HG03469 (cell line): Measurements from ENCODE around the gene KCNK15.
"Not testable (repeated sequence)": the region's sequence is repeated elsewhere in the genome, so short reads cannot be mapped to it uniquely, and the experiment has no call there.

Experiments
- ATAC-seq: cut with Tn5 transposase; IDR thresholded peaks from one replicate; pipeline ENCODE4 v1.9.1; 2021; ENCODE audit warnings: mild to moderate bottlenecking, moderate library complexity, moderate number of reproducible peaks; ENCODE audit not compliant: unreplicated experiment

KCNK15 gene

DNA sequence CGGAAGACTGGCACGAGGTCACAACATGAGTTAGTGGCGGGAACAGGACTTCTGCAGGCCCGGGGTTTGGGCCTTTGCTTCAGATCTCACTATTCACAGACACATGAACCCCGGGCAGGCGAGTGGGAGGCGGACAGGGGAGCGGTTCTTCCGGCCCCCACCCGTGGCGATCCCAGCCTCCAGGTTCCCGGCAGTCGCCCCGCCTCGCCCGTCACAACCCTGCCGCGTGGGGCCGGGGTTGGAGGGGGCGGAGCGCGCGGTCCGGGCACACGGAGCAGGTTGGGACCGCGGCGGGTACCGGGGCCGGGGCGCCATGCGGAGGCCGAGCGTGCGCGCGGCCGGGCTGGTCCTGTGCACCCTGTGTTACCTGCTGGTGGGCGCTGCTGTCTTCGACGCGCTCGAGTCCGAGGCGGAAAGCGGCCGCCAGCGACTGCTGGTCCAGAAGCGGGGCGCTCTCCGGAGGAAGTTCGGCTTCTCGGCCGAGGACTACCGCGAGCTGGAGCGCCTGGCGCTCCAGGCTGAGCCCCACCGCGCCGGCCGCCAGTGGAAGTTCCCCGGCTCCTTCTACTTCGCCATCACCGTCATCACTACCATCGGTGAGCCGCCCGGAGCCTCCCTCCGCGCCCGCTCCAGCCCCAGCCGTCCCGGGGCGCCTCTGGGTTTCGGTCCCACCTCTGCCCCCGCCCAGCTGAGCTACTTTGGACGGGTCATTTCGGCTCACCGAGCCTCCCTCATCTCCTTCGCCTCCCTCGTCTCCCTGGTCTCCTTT is at the start of gene KCNK15:
TSS of gene KCNK15 (plus strand) at position 268 of the 769 bp plus-strand sequence. CDS start at position 314, 46 bp downstream.
- no peak for ATAC-seq

DNA sequence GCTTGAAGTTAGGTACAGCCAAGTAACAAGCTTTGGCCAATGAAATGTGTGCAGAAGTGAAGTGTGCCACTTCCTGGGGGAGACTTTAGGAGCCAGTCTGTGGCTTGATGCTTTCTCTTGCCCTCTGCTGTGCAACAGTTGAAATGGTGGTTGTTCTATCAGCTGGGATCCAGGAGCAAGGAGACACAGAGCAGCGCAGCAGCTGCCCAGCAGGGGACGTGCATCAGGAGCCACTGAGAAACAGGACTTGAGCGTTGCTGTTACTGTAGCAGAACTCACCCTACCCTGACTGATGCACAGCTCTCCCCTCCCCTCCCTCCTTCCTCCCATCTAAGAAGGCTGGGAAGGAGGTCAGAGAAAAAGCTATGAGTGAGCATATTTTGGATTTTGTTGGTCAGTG is 49.4 kb upstream of the KCNK15 start:
- no peak for ATAC-seq

DNA sequence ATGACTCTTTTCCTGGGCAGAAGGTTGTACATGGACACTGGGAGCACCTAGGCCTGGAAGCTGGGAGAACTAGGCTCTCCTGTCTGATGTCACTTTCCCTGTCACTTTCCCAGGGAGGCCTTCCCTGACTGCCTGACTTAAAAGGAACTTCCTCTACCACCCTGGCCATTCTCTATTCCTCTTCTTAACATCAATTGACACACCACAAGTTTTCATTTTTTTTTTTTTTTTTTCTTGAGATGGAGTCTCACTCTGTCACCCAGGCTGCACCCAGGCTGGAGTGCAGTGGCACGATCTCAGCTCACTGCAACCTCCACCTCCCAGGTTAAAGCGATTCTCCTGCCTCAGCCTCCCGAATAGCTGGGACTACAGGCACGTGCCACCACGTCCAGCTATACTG is 48.6 kb upstream of the KCNK15 start:
- ATAC-seq = not testable (repeated sequence)

DNA sequence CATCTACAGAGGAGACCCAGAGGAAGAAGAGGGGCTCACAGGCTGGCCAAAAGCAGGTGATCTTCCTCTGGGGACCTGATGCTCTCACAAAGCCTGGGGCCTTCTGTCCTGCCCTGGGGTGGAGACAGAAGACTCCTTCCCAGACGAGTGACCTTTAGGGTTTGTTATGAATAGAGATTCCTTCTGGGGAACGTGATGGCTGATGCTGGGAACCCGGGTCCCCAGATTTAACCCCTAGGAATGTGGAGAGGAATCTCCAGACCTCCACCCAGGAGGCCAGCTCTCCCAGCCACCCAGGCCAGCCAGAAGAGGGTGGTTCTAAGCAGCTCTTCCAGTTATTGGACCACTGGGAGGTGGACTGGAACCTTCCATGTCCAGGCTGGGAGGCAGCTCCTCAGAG is 47.3 kb upstream of the KCNK15 start:
- no peak for ATAC-seq

DNA sequence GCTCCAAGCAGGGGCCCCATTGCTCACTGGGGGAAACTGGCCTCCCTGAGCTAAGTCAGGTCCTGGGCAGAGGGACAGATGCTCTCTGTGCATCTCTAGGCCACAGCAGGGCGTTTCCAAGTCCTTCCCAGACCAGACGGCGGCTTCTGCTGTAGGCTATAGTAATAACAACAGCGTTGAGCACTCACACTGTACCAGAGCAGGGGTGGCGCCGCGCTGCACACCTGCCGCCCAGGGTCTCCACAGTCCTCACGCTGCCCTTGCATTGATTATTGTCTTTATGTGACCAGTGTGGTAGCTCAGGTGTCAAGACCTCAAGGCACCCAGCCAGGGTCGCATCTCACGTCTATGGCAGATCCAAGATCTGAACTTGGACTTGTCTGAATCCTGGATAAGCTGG is 45.4 kb upstream of the KCNK15 start:
- ATAC-seq = no peak

DNA sequence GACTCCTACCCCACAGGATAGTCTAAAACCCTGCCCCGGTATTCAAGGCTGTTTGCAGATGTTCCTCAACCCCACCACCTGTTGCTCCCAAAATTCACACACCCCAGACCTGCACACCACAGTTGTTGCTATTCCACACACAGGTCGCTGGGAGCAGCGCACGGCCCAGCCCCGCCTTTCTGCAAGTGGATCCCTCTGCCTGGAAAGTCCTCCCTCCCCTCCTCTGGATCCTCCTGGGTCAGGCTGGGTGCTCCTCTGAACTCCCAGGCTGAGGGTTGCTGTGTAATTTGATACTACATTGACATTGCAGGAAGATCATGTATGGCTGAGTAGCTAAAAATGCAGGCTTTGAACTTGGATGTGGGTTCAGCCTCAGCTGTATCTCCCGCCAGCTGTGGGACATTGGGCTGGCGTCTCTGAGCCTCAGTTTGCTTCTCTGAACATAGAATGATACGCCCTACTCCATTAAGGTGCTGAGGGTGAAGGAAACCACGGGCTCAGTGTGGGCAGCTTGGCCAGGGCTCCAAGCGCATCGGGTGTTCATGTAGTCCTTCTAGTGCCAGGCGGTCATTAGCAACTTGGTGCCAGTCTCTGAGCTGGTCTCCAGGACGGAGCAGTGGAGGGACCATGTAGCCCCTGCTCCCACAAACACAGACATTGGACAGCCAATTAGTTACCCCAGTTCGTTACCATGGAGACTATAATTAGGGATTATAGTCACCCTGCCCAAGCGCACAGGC is 44.4 kb upstream of the KCNK15 start:
- no peak for ATAC-seq

DNA sequence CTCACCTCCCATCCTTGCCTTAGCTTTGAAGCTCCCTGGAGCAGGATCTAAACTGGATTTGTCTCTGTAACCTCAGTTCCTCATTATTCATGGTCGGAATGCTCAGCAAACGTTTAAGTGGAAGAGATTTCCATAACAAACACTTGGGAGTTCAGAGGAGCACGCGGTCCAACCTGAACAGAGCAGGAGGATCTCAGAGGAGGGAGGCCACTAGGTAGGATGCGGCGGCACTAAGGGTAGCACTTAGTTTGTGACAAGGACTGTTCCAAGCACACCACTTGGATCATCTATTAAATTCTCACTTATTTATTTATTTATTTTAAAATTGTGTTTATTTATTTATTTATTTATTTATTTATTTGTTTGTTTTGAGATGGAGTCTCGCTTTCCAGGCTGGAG is 43.8 kb upstream of the KCNK15 start:
- ATAC-seq = no peak

DNA sequence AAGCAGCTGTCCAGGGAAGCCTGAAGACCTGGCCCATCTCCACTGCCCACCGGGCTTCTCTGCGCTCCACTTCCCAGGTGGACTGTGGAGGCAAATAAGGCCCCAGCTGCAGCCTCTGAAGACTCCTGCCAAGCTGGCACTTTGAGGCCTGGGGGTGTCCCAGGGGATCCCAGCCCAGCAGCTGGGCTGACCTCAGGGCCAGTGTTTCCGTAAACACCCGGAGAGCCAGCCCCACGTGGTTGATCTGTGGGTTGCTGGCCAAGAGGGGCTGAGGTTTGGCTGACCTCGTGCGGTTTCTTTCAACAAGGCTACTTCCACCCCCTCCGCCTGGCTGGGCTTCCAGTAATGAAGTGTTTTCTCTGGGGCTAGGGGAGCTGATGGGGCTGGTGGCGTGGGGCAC is 42.9 kb upstream of the KCNK15 start:
- no peak for ATAC-seq

DNA sequence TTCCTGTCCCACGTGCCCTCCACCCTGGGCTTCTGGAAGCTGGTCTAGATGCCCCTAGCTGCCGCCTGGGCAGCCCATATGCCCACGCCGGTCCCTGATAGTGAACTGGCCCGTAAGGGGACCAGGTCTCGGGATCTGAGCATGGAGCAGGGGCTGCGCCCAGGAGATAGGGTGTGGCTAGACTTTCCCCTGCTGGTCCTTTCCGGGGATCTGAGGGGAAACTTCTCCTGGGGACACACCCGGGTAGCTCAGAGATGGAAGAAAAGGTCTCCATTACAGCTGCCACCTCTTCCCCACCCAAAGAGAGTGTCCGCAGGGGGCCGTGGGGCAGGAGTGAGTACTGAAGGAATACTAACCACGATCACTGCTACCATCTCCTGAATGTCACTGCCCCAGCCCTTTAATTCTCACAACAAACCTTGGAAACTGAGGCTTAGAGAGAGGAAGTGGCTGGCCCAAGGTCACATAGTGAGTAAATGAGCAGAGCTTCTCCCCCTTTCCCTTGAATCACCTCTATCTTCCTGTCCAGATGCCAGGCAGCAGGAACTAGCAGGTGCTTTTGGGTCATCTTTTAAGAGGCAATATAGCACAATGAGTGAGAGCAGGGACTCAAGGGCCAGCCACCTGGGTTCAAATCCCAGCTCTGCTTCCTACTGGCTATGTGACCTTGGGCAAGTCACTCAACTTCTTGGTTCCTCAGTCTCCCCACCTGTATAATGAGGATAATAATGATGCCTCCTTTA is 42.3 kb upstream of the KCNK15 start:
- no peak for ATAC-seq

DNA sequence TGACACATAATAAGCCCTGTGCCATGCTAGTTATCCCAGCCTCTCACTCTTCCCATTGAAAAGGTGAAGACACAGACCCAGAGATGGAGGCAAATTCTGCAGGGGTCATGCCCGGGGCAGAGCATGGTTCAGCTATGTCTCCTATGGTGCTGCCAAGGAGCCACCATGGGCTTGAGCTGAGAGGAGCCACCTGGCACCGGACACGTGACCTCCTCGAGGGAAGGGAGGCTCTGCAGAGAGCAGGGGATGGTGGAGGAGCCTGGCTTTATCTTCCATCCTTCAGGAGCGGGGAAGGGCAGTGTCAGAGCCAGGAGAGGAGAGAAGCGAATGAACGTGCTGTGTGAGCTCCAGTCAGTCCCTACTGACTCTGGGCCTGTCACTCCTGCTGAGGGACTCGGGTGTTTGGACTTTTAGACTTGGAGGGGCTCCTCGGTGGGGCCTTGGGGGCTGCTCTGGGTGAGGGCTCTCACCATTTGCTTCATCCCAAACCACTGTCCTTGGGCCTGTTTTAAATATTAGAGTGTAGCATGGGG is 41.6 kb upstream of the KCNK15 start:
- no peak for ATAC-seq

DNA sequence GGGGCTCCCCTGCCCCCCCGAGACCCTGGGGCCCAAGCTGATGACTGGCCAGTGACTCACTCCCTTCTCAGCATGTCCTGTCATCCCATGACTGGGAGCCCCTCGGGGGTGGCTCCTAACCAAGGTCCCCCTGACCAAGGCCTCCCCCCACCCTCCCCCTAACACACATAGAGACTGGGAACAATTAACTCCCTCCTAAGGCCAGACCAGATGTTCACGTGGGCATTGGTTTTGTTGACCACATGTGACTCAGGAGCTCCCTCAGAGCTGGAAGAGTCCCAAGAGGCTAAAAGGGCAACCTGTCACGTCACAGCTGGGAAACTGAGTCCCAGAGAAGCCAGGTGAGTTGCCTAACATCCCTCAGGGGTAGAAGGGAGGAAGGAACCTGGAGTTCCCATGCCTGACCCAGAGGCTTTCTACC is 41.1 kb upstream of the KCNK15 start:
- no peak for ATAC-seq

DNA sequence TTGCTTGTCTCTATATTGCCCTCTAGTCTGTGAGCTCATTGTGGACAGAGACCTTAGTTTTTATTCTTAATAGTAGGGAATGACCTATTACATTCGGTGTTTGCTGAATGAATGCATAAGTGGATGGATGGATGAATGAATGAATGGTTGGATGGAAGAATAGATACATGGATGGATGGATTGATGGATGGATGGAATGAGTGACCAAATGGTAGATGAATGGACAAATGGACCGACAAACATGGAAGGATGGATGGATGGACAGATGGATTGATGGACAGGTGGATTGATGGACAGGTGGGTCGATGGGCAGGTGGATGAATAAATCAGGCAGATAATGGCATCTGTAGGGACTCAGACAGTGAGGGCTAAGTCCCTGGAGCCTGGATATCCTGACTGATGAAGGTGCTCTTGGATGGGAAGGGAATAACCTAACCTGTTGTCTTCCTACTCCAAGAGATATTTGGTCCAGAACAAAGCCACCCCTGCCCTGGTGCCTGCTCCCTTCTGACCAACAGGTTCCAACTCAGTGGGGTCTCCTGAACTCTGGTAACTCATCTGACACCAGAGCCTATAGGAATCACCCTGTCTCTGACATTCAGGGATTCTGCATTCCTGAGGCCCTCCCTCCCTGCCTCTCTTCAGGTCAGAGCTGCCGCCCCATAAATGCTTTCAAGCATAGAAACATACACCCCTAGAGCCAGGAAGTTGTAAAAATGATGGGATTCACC is 40.1 kb upstream of the KCNK15 start:
- no peak for ATAC-seq

DNA sequence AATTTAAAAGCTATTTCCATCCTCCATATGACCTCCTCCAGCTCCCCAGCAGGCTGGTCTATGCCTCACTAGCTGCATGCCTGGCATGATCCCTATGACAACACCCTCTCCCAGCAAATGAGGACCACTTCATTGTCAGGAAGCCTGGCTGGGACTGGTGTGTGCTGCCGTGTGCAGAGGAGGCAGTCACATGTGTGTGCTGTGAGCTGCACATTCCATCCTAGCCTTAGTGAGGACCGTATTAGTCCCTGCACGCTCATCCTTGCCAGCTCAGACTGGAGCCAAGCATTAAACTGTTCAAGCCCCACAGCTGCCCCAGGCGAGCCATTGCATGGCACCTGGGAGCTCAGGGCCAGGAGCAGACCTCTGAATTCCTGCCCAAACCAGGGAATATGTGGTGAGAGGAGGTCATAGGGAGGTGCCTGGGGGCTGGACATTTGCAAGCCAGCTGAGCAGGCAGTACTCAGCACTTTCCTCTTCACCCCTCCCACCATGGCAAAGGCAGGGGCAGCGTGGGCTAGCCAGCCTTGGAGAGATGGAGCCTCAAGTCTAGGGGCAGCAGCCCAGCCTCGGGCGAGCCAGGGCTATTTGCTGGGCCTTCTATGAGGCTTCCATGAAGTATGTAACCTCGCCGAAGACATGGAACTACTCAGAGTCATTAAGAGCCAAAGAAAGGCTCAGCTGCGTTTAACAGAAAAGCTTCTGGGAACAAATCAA is 39.2 kb upstream of the KCNK15 start:
- no peak for ATAC-seq

DNA sequence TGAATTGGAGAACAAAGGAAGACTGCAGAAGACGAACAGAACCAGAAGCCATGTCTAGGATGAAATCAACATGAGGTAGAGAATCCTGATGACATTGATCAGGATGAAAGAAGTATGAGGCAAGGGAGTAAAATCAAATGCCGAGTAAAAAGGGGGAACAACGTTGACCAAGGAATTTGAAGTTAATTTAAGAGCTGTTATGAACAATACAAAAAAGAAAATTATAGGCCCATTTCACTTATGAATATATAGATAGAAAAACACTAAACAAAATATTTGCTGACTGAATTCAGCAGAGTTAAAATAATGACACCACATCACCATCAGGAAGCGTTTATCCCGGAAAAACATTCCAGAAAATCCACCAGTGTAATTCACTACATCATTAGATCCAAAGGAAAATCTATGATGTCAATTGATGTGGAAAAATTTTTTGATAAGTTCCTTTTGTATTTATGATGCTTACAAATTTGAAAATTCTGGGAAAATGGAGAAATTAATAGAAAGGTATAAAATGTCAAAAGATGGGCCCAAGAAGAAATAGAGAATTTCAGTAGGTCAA is 38.6 kb upstream of the KCNK15 start:
- no peak for ATAC-seq

DNA sequence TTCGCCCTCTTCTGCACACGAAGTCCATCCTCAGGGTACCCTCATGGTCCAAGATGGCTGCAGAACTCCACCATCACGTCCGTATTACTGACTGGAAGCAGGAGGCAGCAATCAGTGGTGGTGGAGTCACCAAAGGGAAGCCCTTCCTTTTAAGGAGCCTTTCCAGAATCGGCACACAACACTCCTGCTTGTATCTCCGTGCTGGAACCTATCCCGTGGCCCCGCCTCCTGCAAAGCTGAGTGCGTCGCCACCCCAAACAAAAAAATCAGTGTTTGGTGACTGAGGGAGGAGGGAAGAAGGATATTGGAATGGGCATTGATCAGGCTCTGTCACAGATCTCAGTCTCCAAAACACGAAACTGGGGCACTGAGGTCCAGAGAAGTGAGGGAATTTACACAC is 36.3 kb upstream of the KCNK15 start:
- ATAC-seq = no peak

DNA sequence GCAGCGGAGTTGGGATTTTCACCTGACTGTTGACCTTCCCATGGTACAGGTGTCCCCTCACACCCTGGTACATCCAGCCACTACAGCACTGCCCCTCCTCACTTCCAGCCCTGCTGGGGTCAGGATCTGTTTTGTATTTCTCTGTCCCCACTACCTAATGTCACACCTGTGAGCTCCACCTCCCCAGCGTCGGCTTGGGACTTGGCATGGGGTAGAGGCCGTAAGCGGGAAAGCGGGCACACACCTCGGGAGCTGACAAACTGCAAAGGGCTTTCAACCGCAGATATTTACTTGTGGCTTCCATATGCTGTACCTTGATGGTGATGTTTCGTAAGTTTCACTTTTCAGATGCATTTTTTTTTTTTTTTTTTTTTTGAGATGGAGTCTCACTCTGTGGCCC is 35.9 kb upstream of the KCNK15 start:
- no peak for ATAC-seq

DNA sequence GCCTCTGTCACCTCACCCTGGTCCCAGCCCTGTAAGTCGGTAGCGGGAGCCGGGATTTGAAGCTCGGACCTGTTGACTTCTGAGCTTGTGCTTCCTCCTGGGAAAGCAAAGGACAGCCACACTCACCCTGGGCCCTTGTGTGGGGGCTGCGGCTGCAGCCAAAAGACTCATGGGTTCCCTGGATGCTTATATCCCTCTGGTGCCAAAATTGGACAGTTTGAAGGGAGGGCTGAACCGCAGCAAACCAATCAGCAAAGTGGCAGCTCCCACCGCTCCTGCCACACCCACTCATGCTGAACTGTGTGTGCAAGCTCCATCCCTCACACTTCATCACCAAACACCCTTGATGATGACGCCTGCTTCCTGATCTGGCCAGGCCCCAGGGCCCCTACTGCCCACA is 34.4 kb upstream of the KCNK15 start:
- no peak for ATAC-seq

DNA sequence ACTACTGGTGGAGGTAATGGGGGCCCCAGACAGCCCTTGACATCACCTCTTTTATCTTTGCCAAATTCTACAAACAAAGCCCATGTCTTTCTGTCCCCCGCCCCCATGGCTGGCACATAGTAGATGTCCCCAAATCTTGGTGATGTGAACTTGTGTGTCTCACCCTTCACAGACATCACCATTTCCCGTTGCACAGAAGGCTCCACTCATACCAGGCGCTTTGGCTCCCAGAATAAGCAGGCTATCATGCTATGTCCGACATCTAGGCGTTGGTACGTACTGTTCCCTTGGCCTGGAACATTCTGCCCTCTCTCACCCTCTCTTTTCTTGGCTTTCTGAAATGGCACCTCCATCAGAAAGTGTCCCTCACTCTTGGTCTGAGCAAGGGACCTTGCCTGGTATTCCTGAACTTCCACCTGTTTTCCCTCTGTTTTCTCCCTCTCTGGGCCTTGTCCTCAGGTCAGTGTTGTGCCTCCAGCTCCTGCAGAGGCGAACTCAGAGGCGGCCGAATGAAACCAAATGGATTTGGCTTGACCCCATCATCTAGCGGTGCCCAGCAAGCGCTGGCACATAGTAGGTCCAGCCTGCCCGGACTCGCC is 31.5 kb upstream of the KCNK15 start:
- no peak for ATAC-seq

DNA sequence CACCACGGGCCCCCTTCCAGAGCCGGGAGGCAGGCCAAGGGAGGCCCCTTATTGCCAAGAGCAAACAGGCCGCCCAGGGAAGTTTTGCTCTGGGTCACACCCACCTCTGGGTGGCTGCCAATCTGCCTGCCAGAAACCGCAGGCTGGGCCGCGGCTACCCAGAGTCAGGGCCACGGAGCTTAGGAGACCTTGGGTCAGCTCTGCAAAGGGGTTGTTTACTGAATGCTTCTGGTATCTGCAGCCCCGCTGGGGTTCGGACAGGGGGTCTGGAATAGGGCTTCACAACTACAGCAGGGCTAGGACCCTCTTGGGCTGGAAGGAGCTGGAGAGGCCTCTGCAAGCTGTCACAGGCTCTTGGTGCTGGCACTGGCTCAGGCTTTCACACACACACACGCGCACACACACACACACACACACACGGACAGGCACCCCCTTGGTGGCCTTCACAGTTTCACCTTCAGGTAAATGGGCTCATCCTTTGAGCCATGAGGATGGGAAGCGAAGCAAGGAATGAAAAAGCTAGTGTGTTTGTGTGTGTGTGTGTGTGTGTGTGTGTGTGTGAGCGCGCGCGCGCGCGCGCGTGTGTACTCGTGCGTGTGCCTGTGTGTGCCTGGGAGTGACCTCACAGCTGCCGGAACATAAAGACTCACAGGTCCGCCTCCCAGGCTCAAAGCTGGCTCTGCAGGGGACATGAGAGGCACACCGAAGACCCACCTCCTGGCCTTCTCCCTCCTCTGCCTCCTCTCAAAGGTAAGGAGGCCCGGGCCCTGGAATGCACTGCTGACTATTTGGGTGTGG is 30.8 kb upstream of the KCNK15 start, which contains the start of gene CCN5:
TSS of gene CCN5 (plus strand) at position 669 of the 798 bp plus-strand sequence. CDS start at position 691, 22 bp downstream.
- ATAC-seq = no peak
